NCI-H345 treated with DMSO at 0.1 percent for 48 hours (cell line): ENCODE results near the gene CRLF2.
"Not testable (repeated sequence)": the region's sequence is repeated elsewhere in the genome, so short reads cannot be mapped to it uniquely, and the experiment has no call there.

Source experiments
- DNase-seq: peaks from one replicate; lab custom pipeline; 2025; ENCODE audit not compliant: unreplicated experiment; lab: John Stamatoyannopoulos, UW

CRLF2 gene

GRCh38 chrX:1212532-1212931, at the start of gene CRLF2:
Gene CRLF2 (minus strand): TSS chrX:1212649. CDS start chrX:1212634, 15 bp downstream.
- no peak for DNase-seq

GRCh38 chrX:1261771-1262170, 49.3 kb upstream of the CRLF2 start:
- DNase-seq, result not testable (repeated sequence)

GRCh38 chrX:1261285-1261684, 48.8 kb upstream of the CRLF2 start:
- no peak for DNase-seq

- no peak for DNase-seq
Measured at GRCh38 chrX:1252861-1253260, 40.4 kb upstream of the CRLF2 start.

GRCh38 chrX:1249101-1249887, 36.8 kb upstream of the CRLF2 start:
- DNase-seq, result no peak

- no peak for DNase-seq
Measured at GRCh38 chrX:1248331-1249061, 36.0 kb upstream of the CRLF2 start.

GRCh38 chrX:1246816-1247215, 34.4 kb upstream of the CRLF2 start:
- no peak for DNase-seq

GRCh38 chrX:1244164-1245076, 32.0 kb upstream of the CRLF2 start:
- no peak for DNase-seq

GRCh38 chrX:1242891-1243402, 30.5 kb upstream of the CRLF2 start:
- no peak for DNase-seq

- not testable (repeated sequence) for DNase-seq
Measured at GRCh38 chrX:1240551-1240950, 28.1 kb upstream of the CRLF2 start.

- DNase-seq, result no peak
Measured at GRCh38 chrX:1239681-1240142, 27.3 kb upstream of the CRLF2 start.

GRCh38 chrX:1231850-1232465, 19.5 kb upstream of the CRLF2 start:
- no peak for DNase-seq

- DNase-seq, result not testable (repeated sequence)
Measured at GRCh38 chrX:1228101-1228500, 15.7 kb upstream of the CRLF2 start.

- no peak for DNase-seq
Measured at GRCh38 chrX:1226249-1226648, 13.8 kb upstream of the CRLF2 start.

GRCh38 chrX:1224954-1225353, 12.5 kb upstream of the CRLF2 start:
- no peak for DNase-seq

GRCh38 chrX:1223242-1223600, 10.8 kb upstream of the CRLF2 start:
- DNase-seq, result no peak

- DNase-seq, result no peak
Measured at GRCh38 chrX:1222531-1223241, 10.2 kb upstream of the CRLF2 start.

GRCh38 chrX:1221296-1221845, 8.9 kb upstream of the CRLF2 start:
- no peak for DNase-seq

- DNase-seq, result no peak
Measured at GRCh38 chrX:1218286-1218685, 5.8 kb upstream of the CRLF2 start.
